HG03439 (cell line): ENCODE data around the gene C17orf58.
"Not testable (repeated sequence)": the region's sequence is repeated elsewhere in the genome, so short reads cannot be mapped to it uniquely, and the experiment has no call there.

Experiments used
- ATAC-seq: cut with Tn5 transposase; IDR thresholded peaks from one replicate; pipeline ENCODE4 v1.9.1; 2021; ENCODE audit warnings: mild to moderate bottlenecking, moderate library complexity; ENCODE audit not compliant: unreplicated experiment

Gene C17orf58

GRCh38 chr17:67996301-67997171, at the start of gene C17orf58:
TSS of gene C17orf58 (minus strand) at chr17:67996469. CDS start at chr17:67996198, 271 bp downstream.
- ATAC-seq: not testable (repeated sequence)

GRCh38 chr17:68036304-68037147, 40.3 kb upstream of the C17orf58 start:
- no peak for ATAC-seq

- peak; percentile 94 for ATAC-seq
Observed at GRCh38 chr17:68035523-68036303, 39.4 kb upstream of the C17orf58 start, which contains the start of gene KPNA2. TSS of gene KPNA2 (plus strand) at chr17:68035735. CDS start at chr17:68037133, 1,398 bp downstream.

DNA sequence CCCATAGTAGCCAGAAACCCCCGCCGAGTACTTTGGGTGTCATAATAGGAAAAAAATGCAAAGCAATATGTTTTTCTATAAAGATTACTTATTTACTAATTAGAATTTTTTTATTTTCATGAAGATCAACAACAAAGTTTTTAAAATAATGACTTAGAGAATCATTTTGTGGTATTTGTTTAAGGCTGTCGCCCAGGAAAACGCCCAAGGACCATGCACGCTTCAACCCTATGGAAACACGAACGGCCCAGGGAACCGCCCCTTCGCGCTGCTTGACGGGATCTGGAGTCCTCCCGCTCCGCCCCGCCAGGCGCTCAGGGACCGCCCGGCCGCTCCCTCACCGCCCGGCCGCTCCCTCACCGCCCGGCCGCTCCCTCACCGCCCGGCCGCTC, 38.9 kb upstream of the C17orf58 start:
- peak; percentile 83 for ATAC-seq

DNA sequence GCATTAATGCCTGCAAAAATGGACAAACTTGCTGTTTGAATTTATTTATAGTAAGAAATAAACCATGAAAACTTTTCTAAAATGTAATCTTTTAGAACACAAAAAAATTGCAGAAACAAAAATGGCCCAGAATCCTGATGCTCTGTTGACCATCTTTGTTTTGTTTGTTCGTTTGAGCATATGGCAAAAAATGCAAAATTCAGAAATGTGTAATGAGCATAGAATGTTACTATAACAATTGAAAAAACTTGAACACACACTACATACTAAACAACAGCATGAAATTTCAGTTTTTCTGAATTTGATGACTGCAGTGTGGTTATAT, 38.1 kb upstream of the C17orf58 start:
- no peak for ATAC-seq

GRCh38 chr17:68033636-68034451, 37.6 kb upstream of the C17orf58 start:
- no peak for ATAC-seq

DNA sequence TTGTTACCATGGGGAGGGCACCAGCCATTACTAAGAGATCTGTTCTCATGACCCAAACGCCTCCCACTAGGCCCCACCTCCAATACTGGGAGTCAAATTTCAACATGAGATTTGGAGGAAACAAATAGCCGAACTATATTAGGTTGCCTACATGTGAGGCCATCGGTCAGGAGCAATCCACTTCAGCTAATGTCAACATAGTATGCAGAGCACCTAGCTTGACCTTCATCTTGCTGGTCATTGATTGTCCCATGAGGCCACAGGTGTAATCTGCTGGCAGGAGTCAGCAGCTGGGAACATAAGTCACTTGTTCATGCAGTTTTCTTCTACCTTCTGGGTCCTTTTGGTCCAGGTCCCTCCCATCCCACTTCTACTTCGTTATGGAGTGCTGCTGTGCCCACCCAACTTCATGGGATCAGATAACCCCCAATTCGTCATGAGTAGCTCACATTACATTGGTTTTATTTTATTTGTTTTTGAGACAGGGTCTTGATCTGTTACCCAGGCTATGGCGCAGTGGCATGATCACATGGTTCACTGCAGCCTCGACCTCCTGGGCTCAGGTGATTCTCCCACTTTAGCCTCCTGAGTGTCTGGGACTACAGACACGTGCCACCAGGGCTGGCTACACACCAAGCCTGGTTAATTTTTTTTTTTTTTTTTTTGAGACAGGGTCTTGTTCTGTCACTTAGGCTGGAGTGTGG, 33.4 kb upstream of the C17orf58 start:
- no peak for ATAC-seq

GRCh38 chr17:68022547-68022946, 26.3 kb upstream of the C17orf58 start:
- not testable (repeated sequence) for ATAC-seq

GRCh38 chr17:68021963-68022362, 25.7 kb upstream of the C17orf58 start:
- no peak for ATAC-seq

- not testable (repeated sequence) for ATAC-seq
Observed at GRCh38 chr17:68020791-68021190, 24.5 kb upstream of the C17orf58 start.

- peak; percentile 3 for ATAC-seq
Observed at GRCh38 chr17:68020409-68020756, 24.1 kb upstream of the C17orf58 start.

GRCh38 chr17:68019675-68020408, 23.6 kb upstream of the C17orf58 start:
- ATAC-seq: peak; percentile 84

- no peak for ATAC-seq
Observed at GRCh38 chr17:68019336-68019674, 23.0 kb upstream of the C17orf58 start.

- not testable (repeated sequence) for ATAC-seq
Observed at GRCh38 chr17:68018493-68018892, 22.2 kb upstream of the C17orf58 start.

DNA sequence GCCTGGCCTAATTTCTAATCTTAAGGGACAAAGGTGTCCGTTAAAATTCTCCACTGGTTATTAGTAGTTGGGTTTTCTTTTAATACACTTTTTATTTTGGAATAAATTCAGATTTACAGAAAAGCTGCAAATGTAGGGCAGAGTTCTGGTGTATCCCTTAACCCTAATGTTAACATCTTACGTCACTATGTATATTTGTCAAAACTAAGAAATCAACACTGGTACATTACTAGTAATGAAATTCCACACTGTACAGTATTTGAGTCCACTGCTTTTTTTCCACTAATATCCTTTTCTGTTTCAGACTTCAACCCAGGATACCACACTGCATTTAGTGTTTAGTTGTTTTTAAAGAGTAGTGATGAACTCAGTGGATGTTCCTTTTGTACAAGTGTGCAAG, 20.6 kb upstream of the C17orf58 start:
- no peak for ATAC-seq

GRCh38 chr17:68015081-68015723, 18.9 kb upstream of the C17orf58 start:
- ATAC-seq: no peak

GRCh38 chr17:68013385-68013784, 17.1 kb upstream of the C17orf58 start:
- ATAC-seq: no peak

GRCh38 chr17:68011199-68011665, 15.0 kb upstream of the C17orf58 start:
- ATAC-seq: no peak
